Measurements from ENCODE around the gene UNC13C. TPM values are rescaled to one million over a fixed set of nuclear protein-coding genes. Genes with fewer than 3 reads are reported as not detected.
"Not testable (repeated sequence)": the region's sequence is repeated elsewhere in the genome, so short reads cannot be mapped to it uniquely, and the experiment has no call there.

The UNC13C gene
- total RNA-seq (2021; fragmentation: NEBNext Ultra II Directional; extraction: Animal tissue kit (Norgen Biotek cat#: 25700)): not detected
- long read RNA-seq: 0 reads

DNA sequence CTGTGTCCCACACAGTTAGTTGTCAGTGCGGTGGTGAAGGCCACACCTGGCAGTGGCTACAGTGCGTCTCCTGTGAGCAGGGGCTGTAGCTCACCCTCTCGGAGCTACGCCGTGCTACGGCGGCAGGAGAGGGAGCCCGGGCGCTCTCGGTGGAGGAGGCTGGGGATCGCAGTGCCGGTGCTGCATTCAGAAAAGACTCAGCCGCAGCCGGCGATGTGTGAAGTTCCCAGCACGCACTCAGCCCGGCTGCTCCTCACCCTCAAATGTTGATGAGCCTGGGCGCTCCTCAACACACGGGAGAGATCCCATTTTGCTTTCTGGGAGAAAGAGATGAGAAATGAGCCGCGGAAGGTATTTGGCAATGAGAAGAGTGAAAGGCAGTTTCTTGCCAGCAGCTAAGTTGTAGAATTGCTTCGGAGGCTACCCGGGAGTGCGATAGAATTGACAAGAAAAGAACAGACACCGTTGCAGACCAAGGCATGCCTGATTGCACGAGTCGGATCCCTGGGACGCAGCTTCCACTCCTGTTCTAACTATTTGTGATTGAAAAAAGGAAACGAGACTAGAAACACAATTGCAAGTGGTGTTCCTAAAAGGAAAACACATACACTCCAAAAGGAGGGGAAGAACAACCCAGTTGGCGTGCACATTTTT is at the start of gene UNC13C:
Gene UNC13C, plus strand, starts transcription at position 189 of the 654 bp plus-strand sequence. CDS start 34,463 bp downstream, outside the sequence.
- TF ChIP-seq, protein P1, sequence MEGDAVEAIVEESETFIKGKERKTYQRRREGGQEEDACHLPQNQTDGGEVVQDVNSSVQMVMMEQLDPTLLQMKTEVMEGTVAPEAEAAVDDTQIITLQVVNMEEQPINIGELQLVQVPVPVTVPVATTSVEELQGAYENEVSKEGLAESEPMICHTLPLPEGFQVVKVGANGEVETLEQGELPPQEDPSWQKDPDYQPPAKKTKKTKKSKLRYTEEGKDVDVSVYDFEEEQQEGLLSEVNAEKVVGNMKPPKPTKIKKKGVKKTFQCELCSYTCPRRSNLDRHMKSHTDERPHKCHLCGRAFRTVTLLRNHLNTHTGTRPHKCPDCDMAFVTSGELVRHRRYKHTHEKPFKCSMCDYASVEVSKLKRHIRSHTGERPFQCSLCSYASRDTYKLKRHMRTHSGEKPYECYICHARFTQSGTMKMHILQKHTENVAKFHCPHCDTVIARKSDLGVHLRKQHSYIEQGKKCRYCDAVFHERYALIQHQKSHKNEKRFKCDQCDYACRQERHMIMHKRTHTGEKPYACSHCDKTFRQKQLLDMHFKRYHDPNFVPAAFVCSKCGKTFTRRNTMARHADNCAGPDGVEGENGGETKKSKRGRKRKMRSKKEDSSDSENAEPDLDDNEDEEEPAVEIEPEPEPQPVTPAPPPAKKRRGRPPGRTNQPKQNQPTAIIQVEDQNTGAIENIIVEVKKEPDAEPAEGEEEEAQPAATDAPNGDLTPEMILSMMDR (IDR thresholded peaks at IDR 0.05): no peak
- no peak for DNase-seq
- Mint-ChIP-seq H3K9me3 (peaks cover 25% of the 10 kb centered on the region), H3K4me3 (peak within 1 kb of the TSS; percentile 27; the same call in 1 of the 2 replicates), H3K4me1 (ENCODE audit: low read depth) (no peaks in the 10 kb centered on the region), H3K27ac (no peak within 1 kb of the TSS), H3K27me3 (ENCODE audit: insufficient read depth) (peaks cover 3% of the 10 kb centered on the region; the same call in 1 of the 2 replicates), H3K36me3 (ENCODE audit: low read depth) (no peaks in the 10 kb centered on the region)

DNA sequence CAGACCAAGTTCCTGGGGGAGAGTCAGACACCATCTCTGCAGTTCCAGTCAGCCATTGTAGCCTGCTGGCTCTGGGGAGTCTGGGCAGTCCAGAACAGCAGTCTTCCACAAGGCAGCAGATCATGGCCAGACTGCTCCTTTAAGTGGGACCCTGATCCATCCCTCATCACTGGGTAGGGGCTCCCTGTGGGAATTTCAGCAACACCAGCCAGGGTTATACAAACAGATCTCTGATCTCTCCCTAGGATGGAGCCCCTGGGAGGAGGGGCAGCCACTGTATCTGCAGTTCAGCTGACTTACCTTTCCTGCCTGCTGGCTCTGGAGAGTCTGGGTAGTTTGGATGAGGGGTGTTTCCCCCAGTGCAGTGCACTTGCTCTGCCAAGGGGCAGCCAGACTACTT is 42.1 kb upstream of the UNC13C start:
- Mint-ChIP-seq H3K27me3 (ENCODE audit: insufficient read depth) (peaks cover 3% of the 10 kb centered on the region), H3K4me3 (no peak overlapping the region), H3K36me3 (ENCODE audit: low read depth) (peaks cover 4% of the 10 kb centered on the region), H3K27ac (no peak overlapping the region), H3K9me3 (peaks cover 67% of the 10 kb centered on the region), H3K4me1 (ENCODE audit: low read depth) (no peaks in the 10 kb centered on the region)
- TF ChIP-seq, protein P1 (IDR thresholded peaks at IDR 0.05): no peak
- DNase-seq: no peak

DNA sequence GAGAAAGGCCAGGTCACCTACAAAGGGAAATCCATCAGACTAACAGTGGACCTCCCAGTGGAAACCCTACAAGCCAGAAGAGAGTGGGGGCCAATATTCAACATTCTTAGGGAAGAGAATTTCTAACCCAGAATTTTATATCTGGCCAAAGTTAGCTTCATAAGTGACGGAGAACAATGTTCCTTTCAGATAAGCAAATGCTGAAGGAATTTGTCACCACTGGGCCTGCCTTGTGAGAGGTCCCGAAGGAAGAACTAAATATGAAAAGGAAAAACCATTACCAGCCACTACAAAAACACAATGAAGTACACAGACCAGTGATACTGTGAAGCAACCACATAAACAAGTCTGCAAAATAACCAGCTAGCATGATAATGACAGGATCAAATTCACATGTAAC is 40.6 kb upstream of the UNC13C start:
- H3K27ac Mint-ChIP-seq; DNase-seq; H3K36me3 Mint-ChIP-seq (ENCODE audit: low read depth); H3K27me3 Mint-ChIP-seq (ENCODE audit: insufficient read depth); H3K4me1 Mint-ChIP-seq (ENCODE audit: low read depth); H3K4me3 Mint-ChIP-seq: not testable (repeated sequence)
- H3K9me3 Mint-ChIP-seq: peaks cover 70% of the 10 kb centered on the region

DNA sequence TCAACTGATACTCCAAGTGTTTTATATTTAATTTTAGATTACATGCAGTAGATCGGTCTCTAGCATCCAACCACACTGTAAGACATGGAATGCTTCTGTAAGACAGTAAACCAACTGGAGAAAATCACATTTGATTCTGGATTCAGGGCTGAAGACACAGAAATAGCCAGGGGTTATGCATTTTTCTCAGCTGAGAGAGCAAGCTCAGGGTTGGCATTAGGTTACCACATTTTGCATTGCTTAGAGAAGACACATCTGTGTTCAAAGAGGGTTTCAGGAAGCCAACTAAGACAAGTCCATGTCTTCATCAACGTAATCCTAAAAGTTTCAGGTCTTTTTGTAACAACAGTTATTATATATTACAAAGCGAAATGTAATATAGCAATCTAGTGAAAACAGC is 27.7 kb upstream of the UNC13C start:
- TF ChIP-seq, protein P1 (IDR thresholded peaks at IDR 0.05): no peak
- Mint-ChIP-seq H3K27ac (no peak overlapping the region), H3K36me3 (ENCODE audit: low read depth) (no peaks in the 10 kb centered on the region), H3K9me3 (peaks cover 43% of the 10 kb centered on the region), H3K27me3 (ENCODE audit: insufficient read depth) (no peaks in the 10 kb centered on the region), H3K4me3 (no peak overlapping the region), H3K4me1 (ENCODE audit: low read depth) (no peaks in the 10 kb centered on the region)
- DNase-seq: no peak

DNA sequence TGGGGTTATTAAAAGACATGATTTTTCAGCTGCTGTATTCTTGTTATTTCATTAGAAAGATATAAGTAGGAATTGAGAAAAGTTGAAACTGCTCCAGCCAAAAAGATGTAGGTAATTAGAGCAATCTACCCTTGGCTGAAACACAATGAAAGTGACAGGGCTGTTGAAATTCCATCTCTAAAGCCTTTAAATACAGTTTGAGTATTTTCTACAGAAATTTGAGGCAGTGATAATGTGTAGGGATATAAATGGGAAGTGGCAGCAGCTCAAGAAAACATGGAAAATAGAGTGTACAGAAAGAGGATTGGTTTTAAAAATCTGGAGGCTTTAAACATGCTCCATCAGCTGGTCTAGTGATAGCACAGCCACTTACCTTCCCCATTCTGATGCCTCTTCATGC is 22.8 kb upstream of the UNC13C start:
- H3K9me3 Mint-ChIP-seq: peaks cover 29% of the 10 kb centered on the region
- TF ChIP-seq, protein P1 (IDR thresholded peaks at IDR 0.05): no peak
- no peaks in the 10 kb centered on the region for H3K36me3 Mint-ChIP-seq (ENCODE audit: low read depth)
- no peak overlapping the region for H3K4me3 Mint-ChIP-seq
- H3K27ac Mint-ChIP-seq: no peak overlapping the region
- no peak for DNase-seq
- no peaks in the 10 kb centered on the region for H3K4me1 Mint-ChIP-seq (ENCODE audit: low read depth)
- no peaks in the 10 kb centered on the region for H3K27me3 Mint-ChIP-seq (ENCODE audit: insufficient read depth)

DNA sequence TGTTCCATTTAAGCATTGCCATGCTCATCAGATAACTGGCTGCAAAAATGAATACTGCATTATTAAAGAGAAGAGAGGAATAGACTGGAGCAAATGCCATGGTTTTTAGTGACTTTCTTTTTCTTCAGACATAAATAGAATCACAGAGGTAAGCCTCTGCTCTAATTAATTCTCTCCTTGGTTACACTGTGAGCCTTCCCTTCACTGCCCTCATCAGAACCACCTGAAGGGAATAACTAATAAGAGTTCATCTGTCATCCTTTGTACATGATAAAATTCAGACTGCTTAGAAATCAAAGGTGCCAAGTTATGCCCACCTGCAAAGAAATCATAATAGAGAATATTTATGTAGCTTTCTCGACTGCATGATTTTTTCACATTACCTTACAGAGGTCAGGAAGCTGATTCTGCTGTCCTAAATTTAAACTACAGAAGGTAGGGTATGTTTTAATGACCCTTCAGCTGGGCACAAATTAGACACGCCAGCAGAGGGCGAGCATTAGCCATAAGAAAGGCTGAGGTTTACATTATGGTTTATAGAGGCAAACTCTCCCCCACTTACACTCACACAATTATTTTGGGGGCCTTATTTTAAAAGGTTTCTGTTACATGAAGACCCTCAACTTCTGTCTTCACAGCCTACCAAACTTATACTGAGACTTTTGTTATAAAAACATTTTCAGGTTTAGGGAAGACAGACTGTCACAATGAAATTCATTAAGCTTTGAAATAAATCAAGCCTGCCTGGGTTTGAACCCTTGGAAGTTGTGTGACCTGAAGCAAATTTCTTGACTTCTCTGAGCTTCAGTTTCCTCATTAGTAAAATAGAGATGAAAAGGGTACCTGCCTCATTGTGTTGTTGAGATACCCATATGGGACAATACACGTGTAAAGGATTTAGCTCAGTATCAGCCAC is 15.3 kb upstream of the UNC13C start:
- no peak for DNase-seq
- Mint-ChIP-seq H3K9me3 (peaks cover 21% of the 10 kb centered on the region), H3K36me3 (ENCODE audit: low read depth) (no peaks in the 10 kb centered on the region), H3K4me1 (ENCODE audit: low read depth) (no peaks in the 10 kb centered on the region), H3K27me3 (ENCODE audit: insufficient read depth) (no peaks in the 10 kb centered on the region), H3K4me3 (no peak overlapping the region), H3K27ac (no peak overlapping the region)
- TF ChIP-seq, protein P1 (IDR thresholded peaks at IDR 0.05): peak; percentile 56; the same call in 1 of the 2 replicates
